GM19467 (cell line): Measurements from ENCODE around the gene DLGAP4.

Experiments used
- ATAC-seq: cut with Tn5 transposase; IDR thresholded peaks from one replicate; pipeline ENCODE4 v1.9.1; 2021; ENCODE audit warnings: mild to moderate bottlenecking, moderate library complexity; ENCODE audit not compliant: unreplicated experiment

Gene DLGAP4

DNA sequence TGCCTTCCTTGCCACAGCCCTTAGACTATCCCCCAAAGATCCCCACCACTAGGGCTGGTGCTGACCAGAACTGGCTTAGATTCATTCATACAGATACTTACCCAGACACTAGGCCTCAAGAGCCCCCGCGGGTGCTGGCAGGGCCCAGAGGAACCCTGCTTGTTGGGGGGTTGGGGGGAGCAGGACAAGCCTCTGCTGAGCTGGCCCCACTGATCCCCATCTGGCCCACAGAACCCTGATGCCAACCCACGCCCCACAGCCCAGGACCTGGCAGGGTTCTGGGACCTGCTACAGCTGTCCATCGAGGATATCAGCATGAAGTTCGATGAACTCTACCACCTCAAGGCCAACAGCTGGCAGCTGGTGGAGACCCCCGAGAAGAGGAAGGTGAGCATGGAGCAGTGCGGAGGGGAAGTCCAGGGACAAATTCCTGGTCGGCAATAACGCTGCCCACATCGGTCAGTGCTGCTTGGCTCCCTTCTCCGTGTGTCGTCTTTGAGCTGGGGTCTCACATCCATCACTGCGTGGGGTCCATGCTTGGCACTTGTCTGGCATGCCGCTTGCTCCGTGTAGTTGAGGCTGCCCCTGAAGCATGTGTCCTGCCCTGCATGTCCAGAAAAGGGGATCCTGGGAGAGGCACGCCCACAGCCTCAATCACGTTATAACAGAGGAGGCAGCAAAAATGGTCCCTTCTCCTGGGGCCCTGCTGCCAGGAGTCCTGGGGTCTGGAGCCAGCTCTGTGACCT is 219.7 kb downstream of the DLGAP4 start:
- no peak for ATAC-seq

- no peak for ATAC-seq
Observed at GRCh38 chr20:36526521-36527011, 220.4 kb downstream of the DLGAP4 start.

DNA sequence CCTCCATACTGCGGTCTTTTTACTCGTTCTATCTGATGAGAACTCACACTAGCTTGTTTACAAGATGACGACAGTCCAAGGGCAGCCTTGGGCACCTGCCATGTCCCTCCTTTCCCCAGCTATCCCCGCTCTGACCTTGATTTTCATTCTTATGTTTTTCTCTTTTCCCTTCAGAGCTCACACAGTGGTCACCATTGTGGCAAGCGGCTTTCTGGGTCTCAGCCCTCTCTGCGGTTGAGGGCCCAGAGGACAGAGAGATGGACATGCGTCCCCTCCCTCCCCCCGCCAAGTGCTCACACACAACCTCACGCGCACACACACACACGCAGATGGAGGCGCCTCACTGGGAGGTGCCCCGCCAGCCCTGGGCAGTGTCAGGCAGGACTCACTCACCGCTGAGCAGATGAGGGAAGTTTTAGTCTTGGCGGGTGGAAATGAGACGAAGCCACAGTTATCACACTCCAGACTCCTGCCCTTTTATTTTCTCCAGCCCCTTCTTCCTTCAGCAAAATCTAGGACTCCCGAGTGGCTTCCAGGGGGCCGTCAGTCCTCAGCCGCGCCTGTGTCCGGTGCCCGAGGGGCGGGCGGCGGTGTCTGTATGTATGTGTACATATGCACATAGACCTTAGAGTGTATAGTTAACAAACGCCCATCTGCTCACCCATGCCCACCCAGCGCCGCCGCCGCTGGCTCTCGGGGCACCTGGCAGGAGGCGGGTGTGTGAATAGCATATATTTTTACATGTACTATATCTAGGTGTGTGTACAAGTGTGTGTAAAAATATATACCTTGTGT is 221.4 kb downstream of the DLGAP4 start:
- no peak for ATAC-seq

GRCh38 chr20:36528176-36528874 is 222.2 kb downstream of the DLGAP4 start:
- no peak for ATAC-seq

GRCh38 chr20:36528875-36529417 is 222.8 kb downstream of the DLGAP4 start:
- no peak for ATAC-seq

- no peak for ATAC-seq
Observed at GRCh38 chr20:36532388-36532787, 226.2 kb downstream of the DLGAP4 start.

DNA sequence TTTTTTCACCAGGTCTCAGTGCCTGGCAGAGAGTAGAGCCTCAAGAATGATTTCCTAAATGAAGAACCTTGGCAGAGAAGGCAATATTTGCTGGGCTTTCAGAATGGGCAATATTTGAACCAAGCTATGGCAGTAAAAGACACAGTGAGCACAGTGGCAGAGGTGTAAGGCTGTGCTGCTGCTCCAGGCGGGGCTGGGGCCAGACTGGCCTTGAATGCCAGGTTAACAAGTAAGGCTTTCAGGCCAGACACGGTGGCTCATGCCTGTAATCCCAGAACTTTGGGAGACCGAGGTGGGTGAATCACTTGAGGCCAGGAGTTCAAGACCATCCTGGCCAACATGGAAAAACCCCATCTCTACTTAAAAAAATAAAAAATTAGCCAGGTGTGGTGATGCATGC is 226.7 kb downstream of the DLGAP4 start:
- no peak for ATAC-seq

DNA sequence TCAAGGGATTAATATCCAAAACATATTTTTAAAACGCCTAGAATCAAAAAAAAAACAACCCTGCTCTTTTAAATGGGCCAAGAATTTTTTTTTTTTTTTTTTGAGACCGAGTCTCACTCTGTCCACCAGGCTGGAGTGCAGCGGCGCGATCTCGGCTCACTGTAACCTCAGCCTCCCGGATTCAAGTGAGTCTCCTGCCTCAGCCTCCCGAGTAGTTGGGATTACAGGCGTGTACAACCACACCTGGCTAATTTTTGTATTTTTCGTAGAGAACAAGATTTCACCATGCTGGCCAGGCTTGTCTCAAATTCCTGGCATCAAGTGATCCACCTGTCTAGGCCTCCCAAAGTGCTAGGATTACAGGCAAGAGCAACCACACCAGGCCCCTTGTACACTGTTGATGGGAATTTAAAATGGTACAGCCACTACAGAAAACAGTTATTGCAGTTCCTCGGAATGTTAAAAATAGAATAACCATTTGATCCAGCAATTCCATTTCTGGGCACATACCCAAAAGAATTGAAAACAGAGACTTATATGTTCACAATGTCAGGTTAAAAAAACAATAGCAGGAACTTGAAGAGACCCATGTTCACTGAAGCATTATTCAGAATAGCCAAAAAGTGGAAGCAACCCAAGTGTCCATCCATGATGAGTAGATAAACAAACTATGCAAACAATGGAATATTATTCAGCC is 232.0 kb downstream of the DLGAP4 start:
- no peak for ATAC-seq

- no peak for ATAC-seq
Observed at GRCh38 chr20:36540551-36541211, 234.5 kb downstream of the DLGAP4 start.

DNA sequence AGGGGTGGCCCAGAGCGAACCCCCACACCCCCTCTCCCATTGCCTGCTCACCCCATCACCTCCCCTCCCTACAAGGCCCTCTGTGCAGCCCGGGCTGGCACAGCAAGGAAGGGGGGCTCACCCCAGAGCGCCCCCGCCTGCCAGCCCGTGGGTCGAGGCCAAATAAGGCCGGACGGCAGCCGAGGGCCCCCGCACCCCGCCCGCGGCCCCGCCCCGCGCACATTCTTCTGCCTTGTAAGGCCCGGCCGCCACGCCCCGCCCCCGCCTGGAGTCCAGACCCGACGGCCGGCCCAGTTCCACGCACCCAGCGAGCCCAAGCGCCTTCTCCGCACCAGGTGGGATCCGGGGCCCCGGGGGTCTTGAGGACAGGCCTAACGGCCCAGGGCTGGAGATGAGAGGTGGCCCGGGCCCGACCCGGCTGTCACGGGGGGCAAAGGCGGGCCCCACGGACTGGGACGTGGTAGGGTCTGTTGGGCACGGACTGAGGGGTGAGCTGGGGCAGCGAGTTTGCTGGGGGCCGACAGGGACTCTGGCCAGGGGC is 235.2 kb downstream of the DLGAP4 start, which contains the start of gene MYL9:
Gene MYL9 (plus strand): TSS at position 293 of the 541 bp plus-strand sequence. CDS start 3,366 bp downstream, outside the sequence.
- ATAC-seq: no peak

DNA sequence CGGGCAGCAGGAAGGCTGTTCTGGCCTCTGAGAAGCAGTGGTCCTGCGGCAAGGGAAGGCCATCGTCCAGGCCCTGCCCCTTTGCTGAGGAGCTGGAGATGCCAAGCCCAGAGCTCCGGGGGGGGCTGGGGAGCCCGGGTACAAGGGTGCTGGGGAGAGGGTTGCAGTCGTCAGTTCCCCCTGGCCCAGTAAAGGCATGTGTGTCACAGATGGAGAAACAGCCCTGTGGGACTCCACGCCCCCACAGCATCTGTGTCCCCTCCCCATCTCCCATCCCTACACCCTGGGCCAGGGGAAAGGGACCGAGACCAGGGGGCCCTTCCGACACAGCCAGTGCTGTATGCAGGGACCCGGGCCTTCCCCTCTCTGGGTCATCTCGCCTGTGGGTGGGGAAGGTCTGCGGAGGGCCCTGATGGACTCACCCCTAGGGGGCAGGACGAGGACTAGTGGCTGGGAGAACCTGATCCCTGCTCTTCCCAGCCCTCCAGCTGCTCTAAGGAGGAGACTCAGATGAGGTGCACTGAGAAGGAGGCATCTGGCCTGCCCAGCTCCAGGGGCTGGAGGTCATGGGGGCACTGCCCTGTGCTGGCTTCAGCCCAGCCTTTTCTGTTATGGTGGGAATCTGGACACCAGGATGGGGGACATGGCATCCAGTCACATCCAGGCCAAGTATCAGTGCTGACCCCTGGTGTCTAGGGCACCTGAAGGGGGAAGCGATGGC is 235.8 kb downstream of the DLGAP4 start:
- ATAC-seq: no peak

GRCh38 chr20:36542516-36543183 is 236.5 kb downstream of the DLGAP4 start:
- no peak for ATAC-seq

DNA sequence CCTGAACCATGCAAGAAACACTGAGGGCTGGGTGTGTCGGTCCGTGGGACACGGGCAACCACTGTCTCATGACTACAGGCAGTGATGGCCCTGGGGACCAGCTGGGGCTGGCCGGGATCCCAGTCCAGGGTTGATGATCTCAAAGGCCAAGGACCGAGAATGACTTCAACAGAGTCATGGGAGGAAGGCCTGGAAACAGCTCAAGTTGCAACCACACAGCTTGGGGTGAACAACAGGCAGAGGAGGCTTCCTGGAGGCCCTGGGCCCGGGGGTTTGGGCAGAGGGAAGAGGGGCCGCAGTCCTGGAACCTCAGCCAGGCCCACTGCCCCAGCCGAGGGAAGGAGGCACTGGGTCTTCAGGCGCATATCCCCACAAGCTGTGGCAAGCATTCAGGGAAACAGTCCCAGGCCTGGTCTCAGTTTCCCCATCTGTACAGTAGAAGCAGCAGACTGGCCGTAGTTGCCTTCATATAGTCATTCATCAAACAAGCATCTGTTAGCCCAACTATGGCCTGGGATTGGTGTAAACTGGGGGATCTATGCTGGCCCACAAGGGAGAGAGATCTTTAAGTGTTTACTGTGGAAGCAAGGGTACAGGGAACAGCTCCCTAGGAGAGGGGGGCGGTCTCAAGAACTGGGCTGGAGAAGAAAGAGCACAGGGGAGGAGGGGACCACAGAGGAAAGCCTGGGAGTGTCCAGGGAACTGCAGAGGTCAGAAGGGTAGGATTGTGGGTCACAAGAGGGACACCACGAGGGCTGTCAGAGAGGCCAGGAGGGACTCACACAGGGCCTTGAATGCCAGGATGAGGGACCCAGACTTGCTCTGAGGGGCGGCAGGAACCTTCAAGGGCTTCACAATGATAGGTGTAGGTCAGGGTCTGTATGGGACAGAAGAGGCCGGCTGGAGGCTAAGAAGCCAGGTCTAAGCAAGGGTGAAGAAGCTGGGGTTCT is 237.3 kb downstream of the DLGAP4 start:
- no peak for ATAC-seq

GRCh38 chr20:36544134-36545018 is 238.2 kb downstream of the DLGAP4 start:
- no peak for ATAC-seq

DNA sequence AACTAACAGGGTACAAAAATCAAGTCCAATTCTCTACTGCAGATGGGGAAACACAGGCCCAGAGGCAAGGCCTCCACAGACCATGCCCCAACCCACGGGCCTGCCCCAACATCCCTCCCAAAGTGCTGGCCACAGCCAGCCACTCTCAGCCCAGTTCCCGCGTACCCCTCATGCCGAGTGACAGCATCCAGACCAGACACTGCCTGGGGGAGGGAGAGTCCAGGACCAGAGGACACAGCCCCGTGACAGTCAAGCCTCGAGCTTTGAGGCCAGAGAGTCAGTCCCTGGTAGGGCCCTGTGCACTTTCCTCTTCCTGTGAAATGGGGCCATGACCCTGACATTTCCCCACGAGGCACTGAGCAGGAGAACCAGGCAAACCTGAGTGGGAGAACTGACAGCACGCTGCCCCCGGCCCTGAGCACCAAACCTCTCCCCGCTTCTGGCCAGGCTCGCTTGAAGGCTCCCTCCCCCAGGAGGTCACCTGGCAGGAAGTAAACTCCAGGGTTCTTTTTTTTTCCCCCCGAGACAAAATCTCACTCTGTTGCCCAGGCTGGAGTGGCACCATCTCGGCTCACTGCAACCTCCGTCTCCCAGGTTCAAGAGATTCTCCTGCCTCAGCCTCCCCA is 240.1 kb downstream of the DLGAP4 start:
- ATAC-seq: no peak
